PC-3 (cell line): Measurements from ENCODE around the gene PRKCQ. TPM values are rescaled to one million over a fixed set of nuclear protein-coding genes. Genes with fewer than 3 reads are reported as not detected.

Source experiments
- ATAC-seq: fragments of 200-7000 bp; cut with Tn5 transposase; 2 replicates; pipeline ENCODE4 v1.9.1; 2020; ENCODE audit warnings: mild to moderate bottlenecking, moderate library complexity
- BruUV-seq: library from RNA; stranded (reverse); fragments of 400-500 nt; replicated peaks from 2 replicates; lab custom pipeline; 2021; lab: Mats Ljungman, UMichigan
- CTCF ChIA-PET: fragments of 300-600 bp; sonication (Branson Sonifier 250); formaldehyde crosslinking; loops from one replicate; lab custom pipeline; 2022; ENCODE audit warnings: antibody characterized with exemption; lab: Charles Lee
- POLR2A ChIA-PET: fragments of 300-600 bp; sonication (Branson Sonifier 250); formaldehyde crosslinking; loops from one replicate; lab custom pipeline; 2022; ENCODE audit warnings: antibody characterized with exemption; ENCODE audit not compliant: unreplicated experiment; lab: Charles Lee
- DNase-seq: peaks from one replicate; pipeline ENCODE4 v3.0.0-alpha.2; 2015
- H2AFZ ChIP-seq: fragments of 300-600 bp; sonication (generic); 2 replicates; pipeline ENCODE4 v1.6.0; 2016; ENCODE audit warnings: antibody characterized with exemption, low read length
- H3F3A ChIP-seq: fragments of 300-600 bp; sonication (generic); one replicate; pipeline ENCODE4 v1.6.0; 2017; ENCODE audit warnings: antibody characterized with exemption, low read length, control low read depth, mild to moderate bottlenecking; ENCODE audit not compliant: unreplicated experiment
- H3K27ac ChIP-seq: fragments of 300-600 bp; sonication (generic); 2 replicates; pipeline ENCODE4 v1.5.1; 2016; ENCODE audit warnings: mild to moderate bottlenecking, low read length
- H3K27me3 ChIP-seq: fragments of 300-600 bp; sonication (generic); 2 replicates; pipeline ENCODE4 v1.6.1; 2016; ENCODE audit warnings: low read length, mixed read lengths
- H3K36me3 ChIP-seq: fragments of 300-600 bp; sonication (generic); 2 replicates; pipeline ENCODE4 v1.6.1; 2016; ENCODE audit warnings: low read depth, mixed run types, low read length, mixed read lengths
- H3K4me1 ChIP-seq: fragments of 300-600 bp; sonication (generic); 2 replicates; pipeline ENCODE4 v1.5.1; 2016; ENCODE audit warnings: low read length; ENCODE audit not compliant: insufficient read depth
- H3K4me2 ChIP-seq: fragments of 300-600 bp; sonication (generic); 2 replicates; pipeline ENCODE4 v1.6.0; 2016; ENCODE audit warnings: low read length
- H3K4me3 ChIP-seq: fragments of 300-600 bp; sonication (generic); 2 replicates; pipeline ENCODE4 v1.5.1; 2016; ENCODE audit warnings: mild to moderate bottlenecking, low read length, mixed read lengths
- H3K79me2 ChIP-seq: fragments of 300-600 bp; sonication (generic); 2 replicates; pipeline ENCODE4 v1.6.1; 2017; ENCODE audit warnings: low read length, mixed read lengths
- H3K9ac ChIP-seq: fragments of 300-600 bp; sonication (generic); 2 replicates; pipeline ENCODE4 v1.6.0; 2016; ENCODE audit warnings: mild to moderate bottlenecking, low read length
- H3K9me2 ChIP-seq: fragments of 300-600 bp; sonication (generic); replicated peaks from 2 replicates; pipeline ENCODE4 v1.6.1; 2016; ENCODE audit warnings: mixed run types, low read length, mixed read lengths
- H3K9me3 ChIP-seq: fragments of 300-600 bp; sonication (generic); 2 replicates; pipeline ENCODE4 v1.6.1; 2016; ENCODE audit warnings: low read length, mixed read lengths
- H4K20me1 ChIP-seq: fragments of 300-600 bp; sonication (generic); 2 replicates; pipeline ENCODE4 v1.6.1; 2016; ENCODE audit warnings: low read length, mixed read lengths
- CTCF ChIP-seq: fragments of 300-600 bp; sonication (generic); conservative IDR thresholded peaks from 2 replicates; pipeline ENCODE4 v1.5.1; 2017; ENCODE audit warnings: antibody characterized with exemption, low read depth, mild to moderate bottlenecking, low read length
- EZH2 ChIP-seq: fragments of 300-600 bp; sonication (generic); IDR thresholded peaks from one replicate; pipeline ENCODE4 v1.6.1; 2017; ENCODE audit warnings: antibody characterized with exemption, mild to moderate bottlenecking, low read length; ENCODE audit not compliant: unreplicated experiment
- EZH2phosphoT487 ChIP-seq: fragments of 300-600 bp; sonication (generic); IDR thresholded peaks from 2 replicates; pipeline ENCODE4 v1.6.1; 2018; ENCODE audit warnings: mild to moderate bottlenecking, antibody characterized with exemption, low read length, borderline replicate concordance
- intact Hi-C: fragments of 100-400 bp; cut with micrococcal nuclease; formaldehyde crosslinking; loops from 2 replicates; pipeline ENCODE4 v1.9.0; 2023
- total RNA-seq: library from RNA; depleted of rRNA; stranded (reverse); fragments of >200 nt; gene quantifications from 2 replicates; pipeline ENCODE4 v1.2.3, GENCODE V29; 2014

PRKCQ gene
- total RNA-seq, 1 experiment from 2014 or later: not detected

- no peaks in the 10 kb centered on the region for H3K4me1 ChIP-seq
- ATAC-seq: no peak
- H3K27ac ChIP-seq: no peak overlapping the region
- peaks cover 56% of the 10 kb centered on the region for H3K27me3 ChIP-seq
- DNase-seq: no peak
- ChIA-PET CTCF (no interaction called here), POLR2A (no interaction called here)
- H3K9me2 ChIP-seq: no peaks in the 10 kb centered on the region
- H3K36me3 ChIP-seq: no peaks in the 10 kb centered on the region
- H3K9ac ChIP-seq: no peak overlapping the region
- intact Hi-C loops: no loop called here
- H3K79me2 ChIP-seq: no peaks in the 10 kb centered on the region
- H3F3A ChIP-seq: no peaks in the 10 kb centered on the region
- no TSS peak for BruUV-seq
- H2AFZ ChIP-seq: no peak overlapping the region
- TF ChIP-seq EZH2phosphoT487 (no peak), EZH2 (no peak), CTCF (no peak)
- H4K20me1 ChIP-seq: no peaks in the 10 kb centered on the region
- H3K9me3 ChIP-seq: no peaks in the 10 kb centered on the region
- no peak overlapping the region for H3K4me3 ChIP-seq
- H3K4me2 ChIP-seq: no peak overlapping the region
These were observed 78.1 kb downstream of the PRKCQ start for GRCh38 chr10:6501931-6502330.

- no peaks in the 10 kb centered on the region for H4K20me1 ChIP-seq
- no peak overlapping the region for H3K4me3 ChIP-seq
- BruUV-seq: no TSS peak
- no peak for TF ChIP-seq EZH2
- no peak for TF ChIP-seq CTCF
- TF ChIP-seq EZH2phosphoT487: no peak
- intact Hi-C loops: no loop called here
- no peaks in the 10 kb centered on the region for H3K36me3 ChIP-seq
- no peak overlapping the region for H3K4me2 ChIP-seq
- no peak for ATAC-seq
- H3K27me3 ChIP-seq: peaks cover 51% of the 10 kb centered on the region
- CTCF ChIA-PET: no interaction called here
- no peaks in the 10 kb centered on the region for H3K4me1 ChIP-seq
- no peak overlapping the region for H3K27ac ChIP-seq
- H3K9ac ChIP-seq: no peak overlapping the region
- no peak for DNase-seq
- H2AFZ ChIP-seq: no peak overlapping the region
- H3K79me2 ChIP-seq: no peaks in the 10 kb centered on the region
- no peaks in the 10 kb centered on the region for H3F3A ChIP-seq
- POLR2A ChIA-PET: no interaction called here
- H3K9me2 ChIP-seq: no peaks in the 10 kb centered on the region
- no peaks in the 10 kb centered on the region for H3K9me3 ChIP-seq
These were observed 80.1 kb downstream of the PRKCQ start for GRCh38 chr10:6499974-6500373.

- BruUV-seq: no TSS peak
- peaks cover 55% of the 10 kb centered on the region for H3K27me3 ChIP-seq
- H2AFZ ChIP-seq: no peak overlapping the region
- H3K4me1 ChIP-seq: no peaks in the 10 kb centered on the region
- no peaks in the 10 kb centered on the region for H4K20me1 ChIP-seq
- CTCF ChIA-PET: no interaction called here
- intact Hi-C loops: no loop called here
- POLR2A ChIA-PET: no interaction called here
- no peaks in the 10 kb centered on the region for H3K79me2 ChIP-seq
- ATAC-seq: no peak
- no peaks in the 10 kb centered on the region for H3K9me3 ChIP-seq
- no peak overlapping the region for H3K4me3 ChIP-seq
- H3K27ac ChIP-seq: no peak overlapping the region
- no peaks in the 10 kb centered on the region for H3K36me3 ChIP-seq
- H3K9ac ChIP-seq: no peak overlapping the region
- no peak for DNase-seq
- no peak for TF ChIP-seq CTCF
- TF ChIP-seq EZH2: no peak
- TF ChIP-seq EZH2phosphoT487: no peak
- no peaks in the 10 kb centered on the region for H3F3A ChIP-seq
- H3K9me2 ChIP-seq: no peaks in the 10 kb centered on the region
- H3K4me2 ChIP-seq: no peak overlapping the region
These were observed 81.3 kb downstream of the PRKCQ start for GRCh38 chr10:6498771-6499170.
